SK-N-SH treated with all-trans-retinoic acid at 6 μM for 48 hours (cell line): ENCODE measurements around the gene RSPO4.

Experiments
- ARNTL ChIP-seq: fragments of 450-650 bp; formaldehyde crosslinking; IDR thresholded peaks from 2 replicates; pipeline ENCODE4 v1.5.0; 2020; ENCODE audit warnings: low read depth, mild to moderate bottlenecking, moderate library complexity, borderline replicate concordance
- BACH2 ChIP-seq: fragments of 250-450 bp; sonication (Bioruptor Pico); IDR thresholded peaks from 2 replicates; pipeline ENCODE4 v1.9.0; 2021; ENCODE audit warnings: mild to moderate bottlenecking, borderline replicate concordance
- CREB5 ChIP-seq: fragments of 250-450 bp; sonication (Bioruptor Pico); IDR thresholded peaks from 2 replicates; pipeline ENCODE4 v1.5.1; 2020; ENCODE audit warnings: low read depth, mild to moderate bottlenecking, moderate library complexity
- CSDC2 ChIP-seq: fragments of 250-450 bp; sonication (Bioruptor Pico); IDR thresholded peaks from 2 replicates; pipeline ENCODE4 v1.5.0; 2020; ENCODE audit warnings: mild to moderate bottlenecking, moderate library complexity
- CSRNP3 ChIP-seq: fragments of 250-450 bp; sonication (Bioruptor Pico); IDR thresholded peaks from 2 replicates; pipeline ENCODE4 v1.5.1; 2021; ENCODE audit warnings: mild to moderate bottlenecking, moderate library complexity
- ESRRG ChIP-seq: fragments of 250-450 bp; sonication (Bioruptor Pico); IDR thresholded peaks from 2 replicates; pipeline ENCODE4 v1.6.1; 2021; ENCODE audit warnings: mild to moderate bottlenecking
- GLIS3 ChIP-seq: fragments of 250-450 bp; sonication (Bioruptor Pico); IDR thresholded peaks from 2 replicates; pipeline ENCODE4 v1.5.0; 2020; ENCODE audit warnings: mild to moderate bottlenecking, moderate library complexity
- PATZ1 ChIP-seq: fragments of 250-450 bp; sonication (Bioruptor Pico); IDR thresholded peaks from 2 replicates; pipeline ENCODE4 v1.8.0; 2020; ENCODE audit warnings: mild to moderate bottlenecking, moderate library complexity, borderline replicate concordance
- PPARA ChIP-seq: fragments of 250-450 bp; sonication (Bioruptor Pico); IDR thresholded peaks from 2 replicates; pipeline ENCODE4 v1.5.0; 2020; ENCODE audit warnings: mild to moderate bottlenecking, borderline replicate concordance
- RARB ChIP-seq: fragments of 250-450 bp; sonication (Bioruptor Pico); IDR thresholded peaks from 2 replicates; pipeline ENCODE4 v1.8.0; 2021; ENCODE audit warnings: mild to moderate bottlenecking, moderate library complexity
- SNAI2 ChIP-seq: fragments of 250-450 bp; sonication (Bioruptor Pico); IDR thresholded peaks from 2 replicates; pipeline ENCODE4 v1.5.0; 2020; ENCODE audit warnings: mild to moderate bottlenecking, moderate library complexity
- ZC3H10 ChIP-seq: fragments of 250-450 bp; sonication (Bioruptor Pico); IDR thresholded peaks from 2 replicates; pipeline ENCODE4 v1.5.1; 2021; ENCODE audit warnings: mild to moderate bottlenecking, moderate library complexity
- ZNF565 ChIP-seq: fragments of 450-650 bp; formaldehyde crosslinking; conservative IDR thresholded peaks from 2 replicates; pipeline ENCODE4 v1.5.0; 2020; ENCODE audit warnings: low read depth, mild to moderate bottlenecking, moderate library complexity
- ZNF8 ChIP-seq: fragments of 450-650 bp; formaldehyde crosslinking; IDR thresholded peaks from 2 replicates; pipeline ENCODE4 v1.5.0; 2020; ENCODE audit warnings: mild to moderate bottlenecking, moderate library complexity

GRCh38 chr20:925516-925915 lies 76.6 kb downstream of the RSPO4 start:
- TF ChIP-seq PPARA (CRISPR knock-in tag) = no peak
- no peak for TF ChIP-seq GLIS3 (CRISPR knock-in tag)
- TF ChIP-seq ARNTL (CRISPR knock-in tag) = no peak
- TF ChIP-seq CREB5 (CRISPR knock-in tag) = no peak
- TF ChIP-seq PATZ1 (CRISPR knock-in tag) = no peak
- TF ChIP-seq CSRNP3 (CRISPR knock-in tag) = no peak
- TF ChIP-seq ZNF565 (CRISPR knock-in tag) = no peak
- TF ChIP-seq CSDC2 (CRISPR knock-in tag) = no peak
- TF ChIP-seq RARB (CRISPR knock-in tag) = no peak
- no peak for TF ChIP-seq ZNF8 (CRISPR knock-in tag)
- no peak for TF ChIP-seq SNAI2
- TF ChIP-seq ESRRG = no peak
- TF ChIP-seq BACH2 = no peak
- TF ChIP-seq ZC3H10 = no peak
